Choroid plexus epithelial cell (primary cell): ENCODE measurements around the gene FHDC1.

Experiments
- DNase-seq: peaks from one replicate; pipeline ENCODE4 v3.0.0-alpha.2; 2010; ENCODE audit warnings: low read depth
- H3K4me3 ChIP-seq: 2 replicates; pipeline ENCODE4 v1.5.1; 2011; ENCODE audit warnings: low read depth, mild to moderate bottlenecking, control low read depth, low read length, moderate library complexity
- CTCF ChIP-seq: conservative IDR thresholded peaks from 2 replicates; pipeline ENCODE4 v1.5.1; 2011; ENCODE audit warnings: low read depth, mild to moderate bottlenecking, control low read depth, inconsistent platforms, low read length, moderate library complexity

FHDC1 gene

GRCh38 chr4:152949930-152950329 is 13.8 kb downstream of the FHDC1 start:
- no peak overlapping the region for H3K4me3 ChIP-seq
- TF ChIP-seq CTCF = no peak
- DNase-seq = no peak

DNA sequence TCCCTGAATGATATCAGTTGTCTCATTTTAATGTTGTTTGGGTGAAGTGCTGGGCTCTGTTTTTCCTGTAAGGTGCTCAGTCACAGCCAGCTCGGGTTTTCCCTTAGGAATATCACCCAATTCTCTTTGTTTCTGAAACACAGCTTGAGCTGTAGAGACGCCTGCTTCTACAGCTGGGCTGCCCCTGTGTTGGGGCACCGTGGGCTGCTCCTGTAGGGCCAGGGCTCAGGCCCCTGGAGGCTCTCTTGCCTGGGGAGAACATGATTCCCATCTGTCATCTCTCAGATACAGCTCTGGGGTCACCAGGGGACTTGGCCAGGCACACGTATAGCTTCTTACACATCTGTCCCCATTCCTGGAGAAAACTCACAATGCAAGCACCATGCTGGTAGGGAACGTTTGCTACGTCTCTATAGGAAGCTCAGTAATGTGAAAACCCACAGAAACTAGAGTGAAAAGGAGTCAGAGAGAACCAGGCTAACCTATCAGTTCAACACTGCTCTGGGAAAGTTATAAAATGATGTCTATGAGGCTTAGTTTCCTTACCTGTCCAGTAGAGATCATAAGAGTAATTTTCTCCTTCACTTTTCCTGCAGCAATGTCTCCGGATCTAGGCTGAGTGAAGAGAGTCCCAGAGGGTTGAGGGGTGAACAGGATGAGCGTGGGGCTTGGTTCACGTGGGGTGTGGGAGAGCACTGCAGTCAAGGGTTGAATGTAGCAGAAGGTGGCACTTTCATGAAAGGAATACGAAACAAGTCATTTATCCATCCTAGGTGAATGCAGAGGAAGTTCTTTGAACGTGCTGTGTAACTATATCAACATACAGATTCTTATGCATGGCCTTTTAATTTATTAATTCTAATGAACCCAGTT is 14.5 kb downstream of the FHDC1 start:
- no peak overlapping the region for H3K4me3 ChIP-seq
- no peak for DNase-seq
- no peak for TF ChIP-seq CTCF

- no peak overlapping the region for H3K4me3 ChIP-seq
- no peak for TF ChIP-seq CTCF
- DNase-seq = peak; percentile 24
These were observed 15.2 kb downstream of the FHDC1 start for GRCh38 chr4:152951348-152951747.

DNA sequence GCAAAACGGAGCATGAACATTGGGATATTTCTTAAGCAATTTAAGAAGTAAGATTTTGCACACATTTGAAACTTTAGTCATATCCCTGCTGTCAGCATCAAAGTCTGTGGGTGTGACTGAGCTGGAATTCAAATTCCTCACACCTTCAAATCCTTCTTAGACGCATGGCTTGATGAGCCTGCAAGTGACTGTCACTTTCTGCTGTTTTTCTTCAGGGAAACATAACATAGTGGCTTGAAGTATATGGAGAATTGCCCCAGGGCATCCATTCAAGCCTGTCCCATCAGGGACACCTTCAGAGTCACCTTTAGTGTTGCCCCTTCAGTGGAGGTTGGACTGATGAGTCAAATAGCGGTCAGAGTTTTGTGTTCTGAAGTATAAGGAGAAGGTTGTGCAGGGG is 17.4 kb downstream of the FHDC1 start:
- TF ChIP-seq CTCF = no peak
- no peak overlapping the region for H3K4me3 ChIP-seq
- DNase-seq = no peak

DNA sequence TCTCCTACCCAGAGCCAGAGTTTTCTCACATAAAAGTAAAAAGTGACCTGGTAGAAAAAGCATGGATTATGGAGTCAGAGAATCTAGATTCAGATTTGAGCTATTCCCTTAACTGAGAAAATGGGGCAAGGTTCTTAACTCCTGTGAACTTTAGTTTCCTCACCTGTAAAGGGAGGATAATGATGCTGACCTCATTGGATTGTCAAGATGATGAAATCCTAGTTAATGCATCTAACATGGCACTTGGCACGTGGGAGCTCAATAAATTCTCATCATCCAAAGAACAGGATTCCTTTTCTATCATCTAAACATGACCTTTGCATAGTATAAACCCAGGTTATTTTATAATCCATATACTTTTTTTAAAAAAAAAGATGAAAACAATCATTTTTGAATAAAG is 18.6 kb downstream of the FHDC1 start:
- no peak for TF ChIP-seq CTCF
- H3K4me3 ChIP-seq = no peak overlapping the region
- DNase-seq = no peak

GRCh38 chr4:152956147-152956546 is 20.0 kb downstream of the FHDC1 start:
- no peak for DNase-seq
- no peak for TF ChIP-seq CTCF
- H3K4me3 ChIP-seq = no peak overlapping the region
